Keratinocyte (primary cell): ENCODE measurements around the gene SNX30. TPM values are rescaled to one million over a fixed set of nuclear protein-coding genes. Genes with fewer than 3 reads are reported as not detected.

ENCODE experiments used
- DNase-seq: peaks from one replicate; pipeline ENCODE4 v3.0.0-alpha.2; 2011; ENCODE audit warnings: low read depth, missing footprints, low spot score
- FAIRE-seq: peaks from 2 replicates; lab custom pipeline; 2011; peaks lifted over from hg19 to GRCh38; lab: Jason Lieb, UNC
- H2AFZ ChIP-seq: 2 replicates; pipeline ENCODE4 v1.6.0; 2012; ENCODE audit warnings: low read length, control low read depth, inconsistent platforms; ENCODE audit not compliant: control insufficient read depth
- H3K27ac ChIP-seq: 2 replicates; pipeline ENCODE4 v1.5.1; 2011; ENCODE audit warnings: low read length; ENCODE audit not compliant: control insufficient read depth, insufficient read depth
- H3K27me3 ChIP-seq: 3 replicates; pipeline ENCODE4 v1.6.0; 2011; ENCODE audit warnings: low read length; ENCODE audit not compliant: control insufficient read depth, insufficient read depth; ENCODE audit errors: extremely low read depth
- H3K36me3 ChIP-seq, 2 experiments: 2 replicates in 1 of 2; 3 replicates in 1 of 2; pipeline ENCODE4 v1.5.1; 2011; ENCODE audit warnings: low read length in 2 of 2, mild to moderate bottlenecking in 1 of 2; ENCODE audit not compliant: control insufficient read depth in 2 of 2, insufficient read depth in 2 of 2; ENCODE audit errors: extremely low read depth in 1 of 2
- H3K4me1 ChIP-seq: 3 replicates; pipeline ENCODE4 v1.5.1; 2011; ENCODE audit warnings: low read length; ENCODE audit not compliant: control insufficient read depth, insufficient read depth; ENCODE audit errors: extremely low read depth
- H3K4me2 ChIP-seq: 3 replicates; pipeline ENCODE4 v1.6.0; 2011; ENCODE audit warnings: low read depth, low read length; ENCODE audit not compliant: control insufficient read depth, insufficient read depth; ENCODE audit errors: extremely low read depth
- H3K4me3 ChIP-seq, 3 experiments: fragments of 200-600 bp in 1 of 3; sonication (generic) in 1 of 3; 2 replicates in 2 of 3; 3 replicates in 1 of 3; pipeline ENCODE4 v1.5.1; 2011 to 2016; ENCODE audit warnings: low read length in 3 of 3, mild to moderate bottlenecking in 3 of 3, control low read depth in 2 of 3, inconsistent platforms in 1 of 3, low read depth in 1 of 3, mixed read lengths in 1 of 3, mixed run types in 1 of 3, moderate library complexity in 1 of 3; ENCODE audit not compliant: control insufficient read depth in 2 of 3, insufficient read depth in 2 of 3; ENCODE audit errors: extremely low read depth in 1 of 3
- H3K79me2 ChIP-seq: 2 replicates; pipeline ENCODE4 v1.6.0; 2012; ENCODE audit warnings: low read length; ENCODE audit not compliant: control insufficient read depth, insufficient read depth
- H3K9ac ChIP-seq: 3 replicates; pipeline ENCODE4 v1.6.0; 2011; ENCODE audit warnings: low read length; ENCODE audit not compliant: control insufficient read depth, insufficient read depth; ENCODE audit errors: extremely low read depth
- H3K9me1 ChIP-seq: 3 replicates; pipeline ENCODE4 v1.6.0; 2011; ENCODE audit warnings: low read length; ENCODE audit not compliant: control insufficient read depth, insufficient read depth; ENCODE audit errors: extremely low read depth
- H3K9me3 ChIP-seq: 2 replicates; pipeline ENCODE4 v1.5.1; 2012; ENCODE audit warnings: low read depth, low read length; ENCODE audit not compliant: control insufficient read depth
- H4K20me1 ChIP-seq: 3 replicates; pipeline ENCODE4 v1.6.0; 2011; ENCODE audit warnings: low read length; ENCODE audit not compliant: control insufficient read depth, insufficient read depth; ENCODE audit errors: extremely low read depth
- EZH2 ChIP-seq: IDR thresholded peaks from one replicate; pipeline ENCODE4 v1.6.1; 2012; ENCODE audit warnings: inconsistent platforms, mild to moderate bottlenecking, low read length, moderate library complexity
- dilution Hi-C: fragments of 300-500 bp; cut with MboI; formaldehyde crosslinking; loops from one replicate; pipeline ENCODE4 v1.7.0; 2020; ENCODE audit warnings: low sequenced_read_pairs; ENCODE audit not compliant: extremely low pct_ligation_motif_present
- polyA plus RNA-seq, 5 experiments: library from polyadenylated mRNA; depleted of rRNA in 3 of 5; stranded (reverse) in 3 of 5; stranded (forward) in 1 of 5; unstranded in 1 of 5; fragments of >200 nt; gene quantifications; 1 replicate in 1 of 5; 2 replicates in 3 of 5; 3 replicates in 1 of 5; pipeline versions ENCODE4 v1.2.1 to v1.2.3, GENCODE V29; 2011 to 2012; ENCODE audit warnings: missing spikeins in 2 of 5, low read depth in 1 of 5, low replicate concordance in 1 of 5
- TF ChIP-seq, protein P1 (sequence below), 3 experiments: IDR thresholded peaks in 1 of 3; conservative IDR thresholded peaks in 1 of 3; optimal IDR thresholded peaks in 1 of 3; 2 replicates in 2 of 3; 3 replicates in 1 of 3; pipeline versions ENCODE3 to v1.5.1; 2011; ENCODE audit warnings: low read length in 3 of 3, mild to moderate bottlenecking in 3 of 3, moderate library complexity in 2 of 3, control low read depth in 1 of 3, inconsistent platforms in 1 of 3; ENCODE audit not compliant: insufficient read depth in 2 of 3; ENCODE audit errors: extremely low read depth in 1 of 3

SNX30 gene
- polyA plus RNA-seq, 1 donor (not counting 4 experiments of a cell fraction or from before 2014, with no cell fraction given), result 9.0 TPM

DNA sequence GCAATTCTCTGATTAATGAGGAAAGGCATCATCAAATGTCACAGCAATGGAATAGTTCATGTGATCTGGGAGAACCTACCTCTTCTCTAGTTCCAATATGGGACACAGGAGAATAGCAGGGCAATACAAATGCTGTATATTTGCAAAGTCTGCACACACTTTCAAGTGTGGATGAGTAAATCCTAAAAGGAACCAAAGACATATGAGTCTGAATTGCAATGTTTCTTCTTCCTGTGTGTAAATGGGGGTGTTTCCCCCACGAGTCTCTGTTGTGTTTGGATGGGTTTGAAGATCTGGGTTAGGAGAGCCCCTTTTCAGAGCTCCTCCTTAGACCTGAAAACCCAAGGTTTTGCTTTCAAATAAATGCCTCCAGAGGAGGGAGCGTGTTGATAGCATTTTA is 113.2 kb downstream of the SNX30 start:
- Histone ChIP-seq H3K27ac (no peak overlapping the region), H3K9ac (no peak overlapping the region), H3K36me3 (peaks cover 0 to 6% of the 10 kb centered on the region in 2 experiments), H3K27me3 (no peaks in the 10 kb centered on the region), H3K4me3 (no peak overlapping the region), H3K79me2 (no peaks in the 10 kb centered on the region), H3K4me1 (peaks cover 6% of the 10 kb centered on the region), H3K9me1 (no peaks in the 10 kb centered on the region), H4K20me1 (no peaks in the 10 kb centered on the region), H3K9me3 (no peaks in the 10 kb centered on the region), H3K4me2 (no peak overlapping the region), H2AFZ (no peak overlapping the region)
- FAIRE-seq, result no peak
- dilution Hi-C loops, result no loop called here
- DNase-seq, result no peak
- TF ChIP-seq, protein P1, sequence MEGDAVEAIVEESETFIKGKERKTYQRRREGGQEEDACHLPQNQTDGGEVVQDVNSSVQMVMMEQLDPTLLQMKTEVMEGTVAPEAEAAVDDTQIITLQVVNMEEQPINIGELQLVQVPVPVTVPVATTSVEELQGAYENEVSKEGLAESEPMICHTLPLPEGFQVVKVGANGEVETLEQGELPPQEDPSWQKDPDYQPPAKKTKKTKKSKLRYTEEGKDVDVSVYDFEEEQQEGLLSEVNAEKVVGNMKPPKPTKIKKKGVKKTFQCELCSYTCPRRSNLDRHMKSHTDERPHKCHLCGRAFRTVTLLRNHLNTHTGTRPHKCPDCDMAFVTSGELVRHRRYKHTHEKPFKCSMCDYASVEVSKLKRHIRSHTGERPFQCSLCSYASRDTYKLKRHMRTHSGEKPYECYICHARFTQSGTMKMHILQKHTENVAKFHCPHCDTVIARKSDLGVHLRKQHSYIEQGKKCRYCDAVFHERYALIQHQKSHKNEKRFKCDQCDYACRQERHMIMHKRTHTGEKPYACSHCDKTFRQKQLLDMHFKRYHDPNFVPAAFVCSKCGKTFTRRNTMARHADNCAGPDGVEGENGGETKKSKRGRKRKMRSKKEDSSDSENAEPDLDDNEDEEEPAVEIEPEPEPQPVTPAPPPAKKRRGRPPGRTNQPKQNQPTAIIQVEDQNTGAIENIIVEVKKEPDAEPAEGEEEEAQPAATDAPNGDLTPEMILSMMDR (optimal IDR thresholded peaks at IDR 0.05 in 1 of 3, IDR thresholded peaks at IDR 0.05 in 1 of 3, conservative IDR thresholded peaks at IDR 0.05 in 1 of 3; ENCODE audit: extremely low read depth in 1 of 3, insufficient read depth in 2 of 3, low read length in 3 of 3), result no peak
- no peak for TF ChIP-seq EZH2

DNA sequence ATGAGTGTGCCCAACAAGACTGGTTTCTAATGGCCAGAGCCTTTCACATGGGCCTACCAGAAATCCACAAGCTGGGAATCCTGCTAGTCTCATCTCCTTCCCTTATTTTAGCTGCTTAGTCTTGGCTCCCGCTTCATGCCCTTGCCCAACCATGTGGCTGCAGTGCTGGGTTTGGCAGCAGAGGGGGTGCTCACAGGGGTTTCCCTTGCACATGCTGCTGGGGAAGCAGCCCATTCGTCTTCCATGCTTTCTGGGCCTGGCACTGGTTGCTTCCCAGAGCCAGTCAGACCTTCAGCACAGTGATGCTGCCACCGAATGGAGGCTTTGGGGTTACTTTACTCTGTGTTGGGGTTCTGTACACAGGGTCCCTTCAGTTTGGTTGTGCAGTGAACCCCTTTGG is 113.8 kb downstream of the SNX30 start:
- Histone ChIP-seq H3K4me1 (peaks cover 6% of the 10 kb centered on the region), H3K4me2 (no peak overlapping the region), H3K36me3 (peaks cover 0 to 8% of the 10 kb centered on the region in 2 experiments), H3K9me1 (no peaks in the 10 kb centered on the region), H3K79me2 (no peaks in the 10 kb centered on the region), H4K20me1 (no peaks in the 10 kb centered on the region), H3K4me3 (no peak overlapping the region), H2AFZ (no peak overlapping the region), H3K9me3 (no peaks in the 10 kb centered on the region), H3K9ac (no peak overlapping the region), H3K27ac (no peak overlapping the region), H3K27me3 (no peaks in the 10 kb centered on the region)
- no peak for TF ChIP-seq EZH2
- TF ChIP-seq, protein P1 (optimal IDR thresholded peaks at IDR 0.05 in 1 of 3, IDR thresholded peaks at IDR 0.05 in 1 of 3, conservative IDR thresholded peaks at IDR 0.05 in 1 of 3; ENCODE audit: extremely low read depth in 1 of 3, insufficient read depth in 2 of 3, low read length in 3 of 3), result no peak
- FAIRE-seq (no peak), DNase-seq (no peak)
- dilution Hi-C loops, result no loop called here
